Stomach (tissue), 4 donors: ENCODE measurements around the gene OTOL1.

Experiments
- EP300 ChIP-seq: sonication (generic); formaldehyde crosslinking; IDR thresholded peaks from one replicate; pipeline ENCODE4 v1.6.1; 2017; ENCODE audit warnings: antibody characterized with exemption
- POLR2A ChIP-seq, 4 donors: fragments of 450-650 bp; IDR thresholded peaks; one replicate each; pipeline ENCODE4 v1.6.1; 2016; ENCODE audit warnings: antibody characterized with exemption in 4 of 4, control low read depth in 2 of 4, mild to moderate bottlenecking in 1 of 4, moderate library complexity in 1 of 4

DNA sequence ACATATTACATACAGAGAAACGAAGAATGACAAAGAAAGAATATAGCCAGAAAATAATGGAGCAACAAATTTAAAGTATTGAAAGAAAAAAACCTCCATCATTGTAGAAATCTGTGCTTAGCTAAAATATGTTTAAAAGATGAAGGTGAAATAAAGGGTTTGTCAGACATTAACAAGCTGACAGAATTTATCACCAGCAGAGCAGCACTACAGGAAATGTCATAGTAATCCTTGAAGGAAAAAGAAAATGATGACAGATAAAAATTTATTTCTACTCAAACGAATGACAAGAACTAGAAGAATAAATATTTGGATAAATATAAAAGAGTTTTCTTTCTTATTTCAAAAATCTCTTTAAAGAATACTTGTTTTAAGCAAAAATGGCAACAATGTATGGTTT is 40.6 kb upstream of the OTOL1 start:
- TF ChIP-seq EP300 (no peak), POLR2A (IDR thresholded peaks at IDR 0.05) (no peak)
